HG03575 (cell line): Measurements from ENCODE around the gene DMRT2.

ENCODE experiments used
- ATAC-seq: cut with Tn5 transposase; IDR thresholded peaks from one replicate; pipeline ENCODE4 v1.9.1; 2021; ENCODE audit not compliant: unreplicated experiment, insufficient number of reproducible peaks, low FRiP score; ENCODE audit errors: extremely low read depth

The DMRT2 gene

GRCh38 chr9:1044643-1045042, 5.5 kb upstream of the DMRT2 start:
- ATAC-seq = no peak

- ATAC-seq = no peak
These were observed 3.3 kb upstream of the DMRT2 start for GRCh38 chr9:1046639-1047572.

- no peak for ATAC-seq
These were observed 2.4 kb upstream of the DMRT2 start for GRCh38 chr9:1047591-1048230.

GRCh38 chr9:1048231-1048619, 1.9 kb upstream of the DMRT2 start:
- ATAC-seq = no peak

GRCh38 chr9:1048811-1049210, 1.3 kb upstream of the DMRT2 start:
- no peak for ATAC-seq

GRCh38 chr9:1049641-1050040, 516 bp upstream of the DMRT2 start:
- no peak for ATAC-seq

GRCh38 chr9:1051210-1051583, 1.0 kb downstream of the DMRT2 start:
- ATAC-seq = no peak

GRCh38 chr9:1051584-1052275, 1.6 kb downstream of the DMRT2 start:
- no peak for ATAC-seq

- no peak for ATAC-seq
These were observed 2.5 kb downstream of the DMRT2 start for GRCh38 chr9:1052365-1053281.

GRCh38 chr9:1053282-1053621, 3.1 kb downstream of the DMRT2 start:
- ATAC-seq = no peak

GRCh38 chr9:1053986-1054425, 3.8 kb downstream of the DMRT2 start:
- ATAC-seq = no peak

GRCh38 chr9:1055166-1055565, 5.0 kb downstream of the DMRT2 start:
- ATAC-seq = no peak

GRCh38 chr9:1057910-1058309, 7.8 kb downstream of the DMRT2 start:
- no peak for ATAC-seq

GRCh38 chr9:1058826-1059487, 8.8 kb downstream of the DMRT2 start:
- ATAC-seq = no peak

GRCh38 chr9:1065130-1065529, 15.0 kb downstream of the DMRT2 start:
- ATAC-seq = no peak

- no peak for ATAC-seq
These were observed 20.5 kb downstream of the DMRT2 start for GRCh38 chr9:1070692-1071091.

GRCh38 chr9:1071730-1072129, 21.6 kb downstream of the DMRT2 start:
- no peak for ATAC-seq

- no peak for ATAC-seq
These were observed 23.3 kb downstream of the DMRT2 start for GRCh38 chr9:1073497-1073896.
